Ishikawa (cell line): ENCODE data around the gene MAPK4.

Source experiments
- CEBPB ChIP-seq: IDR thresholded peaks from 2 replicates; pipeline ENCODE4 v1.6.1; 2012
- CREB1 ChIP-seq: IDR thresholded peaks from 2 replicates; pipeline ENCODE4 v1.6.1; 2012; ENCODE audit warnings: low read depth
- EGR1 ChIP-seq: IDR thresholded peaks from 2 replicates; pipeline ENCODE4 v1.6.1; 2012
- EP300 ChIP-seq: IDR thresholded peaks from 2 replicates; pipeline ENCODE4 v1.6.1; 2012; ENCODE audit warnings: borderline replicate concordance
- FOXM1 ChIP-seq: IDR thresholded peaks from 2 replicates; pipeline ENCODE4 v1.6.1; 2012; ENCODE audit warnings: low read depth, borderline replicate concordance
- MAX ChIP-seq: IDR thresholded peaks from 2 replicates; pipeline ENCODE4 v1.6.1; 2012
- NFIC ChIP-seq: IDR thresholded peaks from 2 replicates; pipeline ENCODE4 v1.6.1; 2012
- RAD21 ChIP-seq: IDR thresholded peaks from 2 replicates; pipeline ENCODE4 v1.6.1; 2012; ENCODE audit warnings: low read depth
- REST ChIP-seq: IDR thresholded peaks from 2 replicates; pipeline ENCODE4 v1.6.1; 2012; ENCODE audit warnings: low read depth, mild to moderate bottlenecking
- TAF1 ChIP-seq: IDR thresholded peaks from 2 replicates; pipeline ENCODE4 v1.6.1; 2012; ENCODE audit warnings: low read depth, mild to moderate bottlenecking
- TCF12 ChIP-seq: IDR thresholded peaks from 2 replicates; pipeline ENCODE4 v1.6.1; 2012; ENCODE audit warnings: low read depth
- TEAD4 ChIP-seq: IDR thresholded peaks from 2 replicates; pipeline ENCODE4 v1.6.1; 2012
- USF1 ChIP-seq: IDR thresholded peaks from 2 replicates; pipeline ENCODE4 v1.6.1; 2012
- YY1 ChIP-seq: IDR thresholded peaks from 2 replicates; pipeline ENCODE4 v1.6.1; 2012; ENCODE audit warnings: low read depth
- ZBTB7A ChIP-seq: IDR thresholded peaks from 2 replicates; pipeline ENCODE4 v1.6.1; 2012; ENCODE audit warnings: low read depth

MAPK4 gene

GRCh38 chr18:50647792-50648191 lies 87.9 kb downstream of the MAPK4 start:
- no peak for TF ChIP-seq CEBPB
- no peak for TF ChIP-seq YY1
- TF ChIP-seq TEAD4 = no peak

- TF ChIP-seq NFIC = no peak
- TF ChIP-seq USF1 = no peak
- no peak for TF ChIP-seq ZBTB7A
- TF ChIP-seq YY1 = no peak
- no peak for TF ChIP-seq TCF12
- TF ChIP-seq RAD21 = no peak
- no peak for TF ChIP-seq FOXM1
- TF ChIP-seq CEBPB = no peak
- no peak for TF ChIP-seq CREB1
Observed at GRCh38 chr18:50649821-50650220, 89.9 kb downstream of the MAPK4 start.

- no peak for TF ChIP-seq FOXM1
- no peak for TF ChIP-seq RAD21
- no peak for TF ChIP-seq EP300
- no peak for TF ChIP-seq TAF1
- no peak for TF ChIP-seq USF1
- no peak for TF ChIP-seq CREB1
- no peak for TF ChIP-seq NFIC
- TF ChIP-seq TEAD4 = no peak
- TF ChIP-seq TCF12 = no peak
- TF ChIP-seq MAX = no peak
- no peak for TF ChIP-seq ZBTB7A
- TF ChIP-seq EGR1 = no peak
- TF ChIP-seq CEBPB = no peak
Observed at GRCh38 chr18:50651334-50651733, 91.4 kb downstream of the MAPK4 start.

GRCh38 chr18:50653402-50654093 lies 93.7 kb downstream of the MAPK4 start:
- no peak for TF ChIP-seq CREB1
- TF ChIP-seq REST = no peak
- TF ChIP-seq ZBTB7A = no peak

GRCh38 chr18:50654211-50654610 lies 94.3 kb downstream of the MAPK4 start:
- no peak for TF ChIP-seq REST
- no peak for TF ChIP-seq YY1
- TF ChIP-seq ZBTB7A = no peak
- no peak for TF ChIP-seq CREB1
- no peak for TF ChIP-seq NFIC
- TF ChIP-seq USF1 = no peak
- TF ChIP-seq MAX = no peak

- TF ChIP-seq EGR1 = no peak
- TF ChIP-seq REST = no peak
Observed at GRCh38 chr18:50654658-50655550, 95.0 kb downstream of the MAPK4 start.
